ENCODE measurements around the gene CHCHD2. TPM values are rescaled to one million over a fixed set of nuclear protein-coding genes. Genes with fewer than 3 reads are reported as not detected.
A peak's percentile ranks its signal among the peaks of the same experiment; 100 is the strongest.
"Not testable (repeated sequence)": the region's sequence is repeated elsewhere in the genome, so short reads cannot be mapped to it uniquely, and the experiment has no call there.

Gene CHCHD2
- 100 to 1,000 TPM; 354 to 370 TPM for total RNA-seq

GRCh38 chr7:56106108-56107073 is at the start of gene CHCHD2:
Gene CHCHD2, minus strand, starts transcription at chr7:56106476. Its CDS starts 63 bp downstream, at chr7:56106413.
- H3K27ac Mint-ChIP-seq: peak within 1 kb of the TSS; percentile 98
- H3K9me3 Mint-ChIP-seq: peaks cover 4% of the 10 kb centered on the region
- peak; percentile 85 for DNase-seq

DNA sequence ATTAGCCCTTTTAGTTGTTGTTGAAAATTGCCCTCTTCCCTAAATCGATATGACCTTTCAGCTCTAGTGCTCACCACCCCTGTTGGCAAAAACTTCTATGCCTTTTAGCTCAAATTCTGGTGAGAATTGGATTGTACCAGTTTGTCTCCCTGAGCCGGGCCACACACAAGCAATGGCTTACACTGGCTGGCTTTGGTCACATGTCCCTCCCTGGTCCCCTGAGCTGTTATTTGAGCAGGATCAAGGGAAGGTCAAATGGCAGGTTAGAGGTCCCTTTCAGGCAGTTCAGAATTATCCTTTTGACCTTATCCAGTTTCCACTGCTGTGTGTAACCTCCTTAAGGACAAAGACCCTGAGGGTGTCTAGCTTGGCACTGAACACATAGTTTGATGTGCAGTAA is 24.8 kb upstream of the CHCHD2 start:
- H3K4me3 Mint-ChIP-seq; H3K4me1 Mint-ChIP-seq; H3K27me3 Mint-ChIP-seq; H3K36me3 Mint-ChIP-seq; H3K9me3 Mint-ChIP-seq; H3K27ac Mint-ChIP-seq; POLR2A ChIA-PET; ATAC-seq (ENCODE audit: low read depth); DNase-seq: not testable (repeated sequence)

More at GRCh38 chr7:56106108-56107073, at the start of gene CHCHD2:
- peak within 1 kb of the TSS; percentile 99 for H3K4me3 Mint-ChIP-seq
- POLR2A ChIA-PET: interaction anchor here (0.6 to 2.5 kb wide), 14 partner anchors 17 to 1347 kb away, joined by 3 to 35 read pairs (median 5); partner anchors contain the start of genes CCT6A, NIPSNAP2, PSPH and SEC61G
- H3K36me3 Mint-ChIP-seq: peaks cover 24% of the 10 kb centered on the region
- H3K27me3 Mint-ChIP-seq: no peaks in the 10 kb centered on the region
- ATAC-seq (ENCODE audit: low read depth): peak; percentile 98
- H3K4me1 Mint-ChIP-seq: peaks cover 24% of the 10 kb centered on the region

DNA sequence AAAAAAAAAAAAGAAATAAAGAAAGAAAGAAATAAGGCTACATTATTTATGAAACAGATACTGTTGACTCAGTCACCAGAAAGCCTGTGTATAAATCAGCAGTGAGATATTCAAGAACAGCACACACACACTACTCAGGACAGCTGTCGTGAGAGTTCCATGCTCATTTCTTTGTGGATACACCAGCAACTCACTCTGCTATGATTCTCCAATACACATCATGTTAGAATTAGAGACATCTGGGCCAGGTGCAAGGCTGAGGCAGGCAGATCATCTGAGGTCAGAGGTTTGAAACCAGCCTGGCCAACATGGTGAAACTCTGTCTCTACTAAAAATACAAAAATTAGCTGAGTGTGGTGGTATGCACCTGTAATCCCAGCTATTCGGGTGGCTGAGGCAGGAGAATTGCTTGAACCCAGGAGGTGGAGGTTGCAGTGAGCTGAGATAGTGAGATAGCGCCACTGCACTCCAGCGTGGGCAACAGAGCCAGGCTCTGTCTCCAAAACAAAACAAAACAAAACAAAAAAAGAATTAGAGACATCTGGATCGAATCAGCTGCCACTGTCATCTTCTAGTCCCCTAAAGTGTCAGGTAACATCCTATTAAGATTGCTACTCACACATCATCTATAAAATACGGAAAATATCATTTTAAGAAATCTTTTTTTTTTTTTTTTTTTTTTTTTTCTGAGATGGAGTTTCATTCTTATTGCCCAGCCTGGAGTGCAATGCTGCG is 21.1 kb upstream of the CHCHD2 start:
- no peak for DNase-seq
- no peaks in the 10 kb centered on the region for H3K9me3 Mint-ChIP-seq
- no peak for ATAC-seq (ENCODE audit: low read depth)
- no peak overlapping the region for H3K27ac Mint-ChIP-seq
- POLR2A ChIA-PET: no interaction called here
- H3K4me3 Mint-ChIP-seq: no peak overlapping the region
- no peaks in the 10 kb centered on the region for H3K4me1 Mint-ChIP-seq
- no peaks in the 10 kb centered on the region for H3K27me3 Mint-ChIP-seq
- no peaks in the 10 kb centered on the region for H3K36me3 Mint-ChIP-seq

DNA sequence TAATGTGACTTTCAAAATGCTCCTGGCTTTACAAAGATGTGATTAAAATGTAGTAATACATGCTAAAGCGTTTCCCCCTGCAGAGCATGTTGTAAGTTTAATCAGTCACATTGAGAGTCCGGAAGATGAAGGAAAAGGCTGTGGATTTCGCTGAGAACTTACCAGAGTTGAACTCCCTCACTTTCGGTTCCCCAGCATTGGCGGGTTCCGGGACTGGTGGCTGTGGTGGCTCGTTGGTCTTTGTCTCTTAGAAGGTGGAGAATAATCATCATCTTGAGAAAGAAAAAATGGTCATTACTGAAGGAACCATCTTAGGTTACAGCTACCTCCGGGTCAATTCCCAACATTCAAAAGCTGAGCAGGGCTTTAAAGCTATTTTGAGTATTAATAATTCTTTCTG is 19.6 kb upstream of the CHCHD2 start:
- Mint-ChIP-seq H3K9me3 (no peaks in the 10 kb centered on the region), H3K36me3 (no peaks in the 10 kb centered on the region), H3K27me3 (no peaks in the 10 kb centered on the region), H3K27ac (no peak overlapping the region), H3K4me3 (no peak overlapping the region), H3K4me1 (no peaks in the 10 kb centered on the region)
- no peak for DNase-seq
- ATAC-seq (ENCODE audit: low read depth): no peak
- POLR2A ChIA-PET: no interaction called here

DNA sequence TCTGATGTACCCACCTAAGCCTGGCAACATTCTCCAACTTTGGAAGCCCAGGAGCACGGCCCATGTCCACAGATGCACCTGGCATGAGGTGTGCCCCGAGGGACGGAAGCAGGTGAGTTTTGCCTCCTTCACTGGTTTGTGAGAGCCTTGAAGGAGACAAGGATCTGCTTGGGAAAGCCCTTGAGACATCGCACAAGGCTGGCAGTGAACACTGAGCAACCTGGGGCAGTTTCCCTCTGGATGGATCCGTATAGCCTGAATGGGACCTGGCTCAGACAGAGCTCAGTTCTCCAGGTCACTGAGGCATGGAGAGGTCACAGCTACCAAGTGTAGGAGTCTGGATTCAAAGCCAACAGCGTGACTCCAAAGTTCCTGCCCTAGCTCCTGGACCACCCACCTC is 18.7 kb upstream of the CHCHD2 start:
- POLR2A ChIA-PET: no interaction called here
- H3K27ac Mint-ChIP-seq: no peak overlapping the region
- H3K4me1 Mint-ChIP-seq: no peaks in the 10 kb centered on the region
- H3K36me3 Mint-ChIP-seq: no peaks in the 10 kb centered on the region
- H3K4me3 Mint-ChIP-seq: no peak overlapping the region
- no peaks in the 10 kb centered on the region for H3K9me3 Mint-ChIP-seq
- no peak for ATAC-seq (ENCODE audit: low read depth)
- no peaks in the 10 kb centered on the region for H3K27me3 Mint-ChIP-seq
- no peak for DNase-seq

- Mint-ChIP-seq H3K27me3 (peaks cover 6% of the 10 kb centered on the region), H3K27ac (no peak overlapping the region), H3K9me3 (no peaks in the 10 kb centered on the region), H3K4me1 (no peaks in the 10 kb centered on the region), H3K4me3 (no peak overlapping the region), H3K36me3 (no peaks in the 10 kb centered on the region)
- POLR2A ChIA-PET: no interaction called here
- ATAC-seq (ENCODE audit: low read depth): no peak
- no peak for DNase-seq
These were observed 15.2 kb upstream of the CHCHD2 start for GRCh38 chr7:56121440-56121839.

GRCh38 chr7:56115852-56116538 is 9.7 kb upstream of the CHCHD2 start, which contains the start of gene NUPR2:
Gene NUPR2, minus strand, starts transcription at chr7:56116417. Its CDS starts 103 bp downstream, at chr7:56116314.
- DNase-seq: no peak
- no peak within 1 kb of the TSS for H3K4me3 Mint-ChIP-seq
- POLR2A ChIA-PET: no interaction called here
- no peak within 1 kb of the TSS for H3K27ac Mint-ChIP-seq
- ATAC-seq (ENCODE audit: low read depth): no peak
- H3K27me3 Mint-ChIP-seq: peaks cover 12% of the 10 kb centered on the region
- no peaks in the 10 kb centered on the region for H3K4me1 Mint-ChIP-seq
- no peaks in the 10 kb centered on the region for H3K36me3 Mint-ChIP-seq
- H3K9me3 Mint-ChIP-seq: no peaks in the 10 kb centered on the region

DNA sequence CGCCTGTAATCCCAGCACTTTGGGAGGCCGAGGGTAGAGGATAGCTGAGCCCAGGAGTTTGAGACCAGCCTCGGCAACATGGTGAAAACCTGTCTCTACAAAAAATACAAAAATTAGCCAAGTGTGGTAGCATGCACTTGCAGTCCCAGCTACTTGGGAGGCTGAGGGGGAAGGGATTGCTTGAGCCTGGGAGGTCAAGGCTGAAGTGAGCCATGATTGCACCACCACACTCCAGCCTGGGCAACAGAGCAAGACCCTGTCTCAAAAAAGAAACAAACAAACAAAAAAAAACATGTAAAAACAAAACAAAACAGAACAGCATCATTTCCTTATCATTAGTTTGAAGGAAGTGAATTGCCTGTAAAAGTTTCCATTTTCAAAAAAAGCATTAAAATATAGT is 6.0 kb upstream of the CHCHD2 start:
- DNase-seq; H3K27me3 Mint-ChIP-seq; H3K4me3 Mint-ChIP-seq; H3K9me3 Mint-ChIP-seq; H3K27ac Mint-ChIP-seq; ATAC-seq (ENCODE audit: low read depth); H3K36me3 Mint-ChIP-seq; POLR2A ChIA-PET: not testable (repeated sequence)
- H3K4me1 Mint-ChIP-seq: peaks cover 11% of the 10 kb centered on the region

DNA sequence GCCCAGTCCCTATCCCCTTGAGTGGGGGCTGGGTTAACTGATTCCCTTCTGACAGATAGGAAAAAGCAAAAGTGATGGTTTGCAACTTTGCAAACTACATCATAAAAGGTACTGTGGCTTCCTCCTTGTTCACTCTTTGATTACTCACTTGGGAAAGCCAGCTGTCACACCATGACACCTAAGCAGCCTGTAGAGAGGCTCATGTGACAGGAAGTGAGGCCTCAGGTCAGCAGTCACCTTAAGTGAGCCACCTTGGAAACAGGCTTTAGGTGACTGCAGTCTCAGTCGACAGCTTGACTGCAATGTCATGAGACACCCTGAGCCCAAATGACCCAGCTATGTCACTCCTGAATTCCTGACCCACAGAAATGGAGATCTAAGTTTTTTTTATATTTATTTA is 4.3 kb upstream of the CHCHD2 start:
- Mint-ChIP-seq H3K27me3 (peaks cover 5% of the 10 kb centered on the region), H3K4me1 (peaks cover 17% of the 10 kb centered on the region), H3K4me3 (no peak overlapping the region), H3K36me3 (peaks cover 9% of the 10 kb centered on the region), H3K27ac (no peak overlapping the region), H3K9me3 (peaks cover 4% of the 10 kb centered on the region)
- ATAC-seq (ENCODE audit: low read depth): no peak
- POLR2A ChIA-PET: no interaction called here
- no peak for DNase-seq

GRCh38 chr7:56107954-56108258 is 1.6 kb upstream of the CHCHD2 start:
- peaks cover 4% of the 10 kb centered on the region for H3K9me3 Mint-ChIP-seq
- ATAC-seq (ENCODE audit: low read depth): no peak
- H3K27me3 Mint-ChIP-seq: no peaks in the 10 kb centered on the region
- no peak overlapping the region for H3K27ac Mint-ChIP-seq
- no peak overlapping the region for H3K4me3 Mint-ChIP-seq
- DNase-seq: no peak
- peaks cover 24% of the 10 kb centered on the region for H3K4me1 Mint-ChIP-seq
- POLR2A ChIA-PET: no interaction called here
- peaks cover 20% of the 10 kb centered on the region for H3K36me3 Mint-ChIP-seq

GRCh38 chr7:56105508-56105907 is 768 bp downstream of the CHCHD2 start:
- ATAC-seq (ENCODE audit: low read depth) (peak; percentile 21), DNase-seq (no peak)
- POLR2A ChIA-PET: interaction anchor here (0.6 to 2.5 kb wide), 9 partner anchors 16 to 1346 kb away, joined by 3 to 35 read pairs (median 5); partner anchors contain the start of genes CCT6A, NIPSNAP2, PSPH and SEC61G
- Mint-ChIP-seq H3K36me3 (peaks cover 28% of the 10 kb centered on the region), H3K4me1 (peaks cover 22% of the 10 kb centered on the region), H3K27me3 (no peaks in the 10 kb centered on the region), H3K9me3 (peaks cover 4% of the 10 kb centered on the region), H3K4me3 (peak overlapping the region; percentile 99), H3K27ac (peak overlapping the region; percentile 98)

GRCh38 chr7:56104138-56104537 is 2.1 kb downstream of the CHCHD2 start:
- H3K9me3 Mint-ChIP-seq; H3K27ac Mint-ChIP-seq; DNase-seq; H3K27me3 Mint-ChIP-seq; POLR2A ChIA-PET; ATAC-seq (ENCODE audit: low read depth); H3K4me3 Mint-ChIP-seq: not testable (repeated sequence)
- H3K4me1 Mint-ChIP-seq: peaks cover 20% of the 10 kb centered on the region
- peaks cover 36% of the 10 kb centered on the region for H3K36me3 Mint-ChIP-seq

- H3K4me1 Mint-ChIP-seq: peaks cover 7% of the 10 kb centered on the region
- H3K36me3 Mint-ChIP-seq: peaks cover 28% of the 10 kb centered on the region
- H3K27ac Mint-ChIP-seq: no peak overlapping the region
- DNase-seq (no peak), ATAC-seq (ENCODE audit: low read depth) (no peak)
- POLR2A ChIA-PET: no interaction called here
- no peak overlapping the region for H3K4me3 Mint-ChIP-seq
- no peaks in the 10 kb centered on the region for H3K27me3 Mint-ChIP-seq
- no peaks in the 10 kb centered on the region for H3K9me3 Mint-ChIP-seq
These were observed 6.6 kb downstream of the CHCHD2 start for GRCh38 chr7:56099653-56100052.
